Smooth muscle cell (in vitro differentiated cells): Measurements from ENCODE around the gene PDGFC. TPM values are rescaled to one million over a fixed set of nuclear protein-coding genes. Genes with fewer than 3 reads are reported as not detected.

Source experiments
- DNase-seq: peaks from one replicate; lab custom pipeline; 2025; ENCODE audit not compliant: unreplicated experiment; lab: John Stamatoyannopoulos, UW
- H2AFZ ChIP-seq: fragments of 200-600 bp; sonication (generic); 2 replicates; pipeline ENCODE4 v1.6.0; 2016; ENCODE audit warnings: antibody characterized with exemption, low read depth, mild to moderate bottlenecking
- H3F3A ChIP-seq: fragments of 200-600 bp; sonication (generic); 2 replicates; pipeline ENCODE4 v1.6.0; 2017; ENCODE audit warnings: antibody characterized with exemption, low read depth
- H3K27ac ChIP-seq: fragments of 200-600 bp; sonication (generic); 2 replicates; pipeline ENCODE4 v1.5.1; 2016; ENCODE audit warnings: low read depth, mild to moderate bottlenecking
- H3K27me3 ChIP-seq: fragments of 200-600 bp; sonication (generic); 2 replicates; pipeline ENCODE4 v1.6.1; 2016; ENCODE audit warnings: low read depth, mild to moderate bottlenecking
- H3K36me3 ChIP-seq: fragments of 200-600 bp; sonication (generic); 2 replicates; pipeline ENCODE4 v1.5.1; 2016; ENCODE audit warnings: low read depth
- H3K4me1 ChIP-seq: fragments of 200-600 bp; sonication (generic); 2 replicates; pipeline ENCODE4 v1.5.1; 2016; ENCODE audit warnings: low read depth
- H3K4me2 ChIP-seq: fragments of 200-600 bp; sonication (generic); 2 replicates; pipeline ENCODE4 v1.6.0; 2016; ENCODE audit warnings: mild to moderate bottlenecking
- H3K4me3 ChIP-seq: fragments of 200-600 bp; sonication (generic); 2 replicates; pipeline ENCODE4 v1.5.1; 2016; ENCODE audit warnings: mild to moderate bottlenecking
- H3K79me2 ChIP-seq: fragments of 200-600 bp; sonication (generic); 2 replicates; pipeline ENCODE4 v1.6.0; 2016; ENCODE audit warnings: low read depth, mild to moderate bottlenecking
- H3K9ac ChIP-seq: fragments of 200-600 bp; sonication (generic); 2 replicates; pipeline ENCODE4 v1.6.0; 2016; ENCODE audit warnings: low read depth
- H3K9me3 ChIP-seq: fragments of 200-600 bp; sonication (generic); replicated peaks from 2 replicates; pipeline ENCODE4 v1.5.1; 2016; ENCODE audit warnings: low read depth
- H4K20me1 ChIP-seq: fragments of 200-600 bp; sonication (generic); 2 replicates; pipeline ENCODE4 v1.6.0; 2016; ENCODE audit warnings: low read depth
- WGBS: methylation state at CpG from one replicate; pipeline ENCODE4 v1.1.7; 2016; ENCODE audit warnings: low lambda C conversion rate; 5-methylcytosine and 5-hydroxymethylcytosine counted together
- polyA plus RNA-seq: library from polyadenylated mRNA; unstranded; fragments of >200 nt; fragmentation: Nextera tagmentation; extraction: Ambion mirVana; gene quantifications from 2 replicates; pipeline ENCODE4 v1.2.1, GENCODE V29; 2016
- total RNA-seq: library from RNA; depleted of rRNA; stranded (reverse); fragments of >200 nt; gene quantifications from 2 replicates; pipeline ENCODE4 v1.2.3, GENCODE V29; 2014
- TF ChIP-seq, protein P1 (sequence below): fragments of 200-600 bp; sonication (generic); IDR thresholded peaks from 2 replicates; pipeline ENCODE4 v1.5.1; 2017; ENCODE audit warnings: borderline replicate concordance, mild to moderate bottlenecking, antibody characterized with exemption; ENCODE audit not compliant: insufficient read depth, poor library complexity, severe bottlenecking

Gene PDGFC
- total and polyA plus RNA-seq, 2 experiments from 2014 or later, result 56.5 to 135 TPM

DNA sequence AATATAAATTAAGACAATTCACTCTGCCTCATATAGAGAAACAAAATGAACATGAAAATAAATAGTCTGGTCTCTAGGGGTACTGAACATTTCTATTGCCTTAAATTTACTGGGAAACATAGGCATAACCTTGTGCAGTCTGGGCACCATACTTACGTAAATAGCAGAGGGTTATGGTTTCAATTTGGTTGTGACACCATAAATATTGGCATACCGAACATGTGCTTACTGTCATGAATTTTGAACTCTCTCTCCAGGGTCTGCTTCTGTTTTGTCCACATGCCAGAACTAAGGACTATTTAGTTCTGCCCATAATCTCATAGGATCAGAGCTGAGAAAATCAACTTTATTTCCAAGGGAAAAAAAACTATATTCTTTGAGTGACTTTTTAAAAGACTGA, 17.6 kb downstream of the PDGFC start:
- no peak overlapping the region for H3K4me3 ChIP-seq
- no peak overlapping the region for H2AFZ ChIP-seq
- no peaks in the 10 kb centered on the region for H3K27me3 ChIP-seq
- H3K4me2 ChIP-seq, result no peak overlapping the region
- TF ChIP-seq, protein P1, sequence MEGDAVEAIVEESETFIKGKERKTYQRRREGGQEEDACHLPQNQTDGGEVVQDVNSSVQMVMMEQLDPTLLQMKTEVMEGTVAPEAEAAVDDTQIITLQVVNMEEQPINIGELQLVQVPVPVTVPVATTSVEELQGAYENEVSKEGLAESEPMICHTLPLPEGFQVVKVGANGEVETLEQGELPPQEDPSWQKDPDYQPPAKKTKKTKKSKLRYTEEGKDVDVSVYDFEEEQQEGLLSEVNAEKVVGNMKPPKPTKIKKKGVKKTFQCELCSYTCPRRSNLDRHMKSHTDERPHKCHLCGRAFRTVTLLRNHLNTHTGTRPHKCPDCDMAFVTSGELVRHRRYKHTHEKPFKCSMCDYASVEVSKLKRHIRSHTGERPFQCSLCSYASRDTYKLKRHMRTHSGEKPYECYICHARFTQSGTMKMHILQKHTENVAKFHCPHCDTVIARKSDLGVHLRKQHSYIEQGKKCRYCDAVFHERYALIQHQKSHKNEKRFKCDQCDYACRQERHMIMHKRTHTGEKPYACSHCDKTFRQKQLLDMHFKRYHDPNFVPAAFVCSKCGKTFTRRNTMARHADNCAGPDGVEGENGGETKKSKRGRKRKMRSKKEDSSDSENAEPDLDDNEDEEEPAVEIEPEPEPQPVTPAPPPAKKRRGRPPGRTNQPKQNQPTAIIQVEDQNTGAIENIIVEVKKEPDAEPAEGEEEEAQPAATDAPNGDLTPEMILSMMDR, result no peak
- no peak for DNase-seq
- peaks cover 11% of the 10 kb centered on the region for H3K4me1 ChIP-seq
- no peaks in the 10 kb centered on the region for H3K9me3 ChIP-seq
- H3K9ac ChIP-seq, result no peak overlapping the region
- peaks cover 3% of the 10 kb centered on the region for H3F3A ChIP-seq
- no peak overlapping the region for H3K27ac ChIP-seq
- no peaks in the 10 kb centered on the region for H3K36me3 ChIP-seq
- 90% methylated on average over 2 of the region's 2 CpGs for WGBS
- H3K79me2 ChIP-seq, result peaks cover 99% of the 10 kb centered on the region
- H4K20me1 ChIP-seq, result no peaks in the 10 kb centered on the region

DNA sequence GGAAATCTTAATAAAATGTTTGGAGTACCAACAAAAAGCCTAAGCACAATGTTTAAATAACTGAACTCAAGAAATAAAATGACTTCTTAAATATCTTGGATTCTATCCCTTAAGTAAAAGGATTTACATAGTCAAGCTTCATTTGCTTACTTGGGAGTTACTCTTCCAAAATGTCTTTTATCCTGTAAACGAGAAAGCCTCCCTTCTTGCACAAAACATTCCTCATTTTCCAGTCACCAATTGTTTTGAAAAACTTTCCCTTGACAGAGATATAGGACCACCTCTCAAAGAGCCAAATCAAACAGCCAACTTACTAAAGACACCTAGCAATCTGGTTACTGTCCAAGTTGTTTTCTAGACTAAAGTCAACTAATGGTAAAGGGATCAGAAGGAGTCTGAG, 18.6 kb downstream of the PDGFC start:
- TF ChIP-seq, protein P1, result no peak
- peaks cover 4% of the 10 kb centered on the region for H3F3A ChIP-seq
- no peaks in the 10 kb centered on the region for H3K36me3 ChIP-seq
- H3K4me2 ChIP-seq, result no peak overlapping the region
- no peaks in the 10 kb centered on the region for H4K20me1 ChIP-seq
- H3K4me3 ChIP-seq, result no peak overlapping the region
- H3K9ac ChIP-seq, result no peak overlapping the region
- peaks cover 11% of the 10 kb centered on the region for H3K4me1 ChIP-seq
- WGBS, result 67% methylated on average over 1 of the region's 1 CpG
- no peak for DNase-seq
- H2AFZ ChIP-seq, result no peak overlapping the region
- H3K27ac ChIP-seq, result no peak overlapping the region
- H3K79me2 ChIP-seq, result peaks cover 100% of the 10 kb centered on the region
- H3K9me3 ChIP-seq, result no peaks in the 10 kb centered on the region
- H3K27me3 ChIP-seq, result no peaks in the 10 kb centered on the region

DNA sequence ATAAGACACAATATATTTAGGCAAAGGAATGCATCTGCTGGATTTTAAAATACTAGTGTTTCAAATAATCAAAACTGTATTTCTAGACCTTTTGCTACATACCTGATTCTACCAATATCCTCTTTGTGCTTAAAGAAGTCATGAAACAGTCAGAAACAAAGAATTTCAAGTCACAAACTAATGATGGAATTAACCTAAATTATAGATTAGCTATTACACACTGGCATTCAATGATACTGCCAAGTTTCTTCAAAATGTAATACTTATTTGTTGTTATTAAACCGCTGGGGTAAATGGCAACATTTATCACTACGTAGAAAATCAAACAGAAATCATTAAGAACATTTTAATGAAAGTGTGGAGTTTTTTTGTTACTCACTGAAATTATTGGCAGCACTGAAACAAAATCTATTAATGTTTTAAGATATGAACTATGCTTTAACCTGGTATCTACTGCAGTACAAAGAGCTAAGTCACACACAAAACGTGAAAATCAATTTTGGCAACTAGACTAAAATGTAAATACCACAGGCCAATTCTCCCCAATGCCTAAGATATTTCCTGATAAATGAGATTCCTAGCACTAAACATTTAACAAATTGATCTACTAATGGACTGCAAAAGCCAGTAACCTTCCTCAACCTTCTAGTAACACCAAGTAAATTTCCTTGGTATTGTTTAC, 19.4 kb downstream of the PDGFC start:
- Histone ChIP-seq H3K4me3 (no peak overlapping the region), H3K36me3 (no peaks in the 10 kb centered on the region), H3F3A (peaks cover 10% of the 10 kb centered on the region), H3K27ac (peak overlapping the region; percentile 7), H4K20me1 (no peaks in the 10 kb centered on the region), H2AFZ (no peak overlapping the region), H3K4me2 (peak overlapping the region; percentile 11), H3K79me2 (peaks cover 100% of the 10 kb centered on the region), H3K9ac (peak overlapping the region; percentile 3), H3K9me3 (no peaks in the 10 kb centered on the region), H3K4me1 (peaks cover 15% of the 10 kb centered on the region), H3K27me3 (no peaks in the 10 kb centered on the region)
- 91% methylated on average over 3 of the region's 3 CpGs for WGBS
- no peak for DNase-seq
- TF ChIP-seq, protein P1, result no peak

DNA sequence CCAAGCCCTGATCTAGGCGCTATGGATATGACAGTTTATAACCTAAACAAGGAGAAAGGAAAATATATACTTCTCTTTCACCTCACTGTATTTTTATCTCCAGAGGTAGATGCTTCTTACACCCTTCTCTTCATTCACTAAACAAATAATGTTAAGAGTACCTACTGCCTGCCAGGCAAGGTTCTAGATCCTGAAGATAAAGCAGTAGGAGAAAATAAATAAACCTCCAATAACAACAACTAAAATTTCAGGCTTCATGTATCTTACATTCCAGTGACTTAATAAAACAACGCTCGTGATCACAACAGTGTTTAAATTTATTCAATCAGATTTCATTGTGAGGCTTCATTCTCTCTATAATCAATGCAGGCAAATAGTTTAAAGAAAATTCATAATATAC, 20.7 kb downstream of the PDGFC start:
- H3K4me3 ChIP-seq, result no peak overlapping the region
- TF ChIP-seq, protein P1, result no peak
- no peaks in the 10 kb centered on the region for H3K36me3 ChIP-seq
- no peak overlapping the region for H2AFZ ChIP-seq
- H3K79me2 ChIP-seq, result peaks cover 92% of the 10 kb centered on the region
- no peaks in the 10 kb centered on the region for H3K9me3 ChIP-seq
- peak overlapping the region; percentile 99 for H3K27ac ChIP-seq
- H4K20me1 ChIP-seq, result no peaks in the 10 kb centered on the region
- H3K4me1 ChIP-seq, result peaks cover 25% of the 10 kb centered on the region
- H3K4me2 ChIP-seq, result no peak overlapping the region
- no peaks in the 10 kb centered on the region for H3K27me3 ChIP-seq
- DNase-seq, result no peak
- peaks cover 17% of the 10 kb centered on the region for H3F3A ChIP-seq
- WGBS, result 98% methylated on average over 3 of the region's 3 CpGs
- no peak overlapping the region for H3K9ac ChIP-seq
